Suppressor macrophage (primary cell): ENCODE data around the gene EGFL7.

Experiments used
- DNase-seq, 4 experiments: peaks; one replicate each; pipeline ENCODE4 v3.0.0-alpha.2; 2020 to 2022

EGFL7 gene

GRCh38 chr9:136673975-136674785 lies 11.5 kb downstream of the EGFL7 start:
- DNase-seq = no peak

- DNase-seq = no peak
These were observed 12.2 kb downstream of the EGFL7 start for GRCh38 chr9:136674786-136675349.

- no peak for DNase-seq
These were observed 13.0 kb downstream of the EGFL7 start for GRCh38 chr9:136675477-136676296.

- DNase-seq = no peak
These were observed 13.6 kb downstream of the EGFL7 start for GRCh38 chr9:136676297-136676794.

DNA sequence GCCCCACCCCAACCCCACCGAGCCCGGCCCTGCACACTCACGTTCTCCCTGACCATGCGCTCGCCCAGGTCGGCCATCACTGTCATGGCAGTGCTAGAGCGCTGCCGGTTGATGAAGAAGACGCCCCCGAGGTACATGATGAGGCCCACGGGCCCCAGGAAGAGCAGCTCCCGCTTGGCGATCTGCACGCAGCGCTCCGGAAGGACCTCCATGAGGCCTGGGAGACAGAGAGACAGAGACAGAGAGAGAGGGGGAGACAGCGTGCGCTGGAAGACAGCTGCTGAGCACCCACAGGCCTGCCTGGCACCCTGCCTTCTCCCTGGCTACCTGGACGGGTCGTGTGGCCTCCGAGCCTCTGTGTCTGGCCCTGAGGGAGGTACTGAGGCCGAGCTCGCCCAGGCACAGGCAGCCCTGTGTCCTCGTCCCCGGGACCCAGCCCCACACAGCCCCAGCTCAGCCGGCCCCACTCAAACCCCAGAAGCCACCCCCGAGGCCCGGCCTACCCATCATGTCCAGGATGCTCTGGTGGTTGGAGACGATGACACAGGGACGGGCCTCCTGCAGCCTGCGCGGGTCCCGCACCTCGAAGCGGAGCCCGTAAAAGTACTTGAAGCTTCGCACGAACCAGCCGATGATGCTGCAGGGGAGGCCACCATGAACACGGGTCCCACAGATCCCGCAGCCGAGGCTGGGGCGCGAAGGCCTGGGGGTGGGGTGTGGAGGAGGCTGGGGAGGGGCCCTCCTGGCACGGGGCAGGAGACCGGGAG lies 14.4 kb downstream of the EGFL7 start:
- DNase-seq = no peak

DNA sequence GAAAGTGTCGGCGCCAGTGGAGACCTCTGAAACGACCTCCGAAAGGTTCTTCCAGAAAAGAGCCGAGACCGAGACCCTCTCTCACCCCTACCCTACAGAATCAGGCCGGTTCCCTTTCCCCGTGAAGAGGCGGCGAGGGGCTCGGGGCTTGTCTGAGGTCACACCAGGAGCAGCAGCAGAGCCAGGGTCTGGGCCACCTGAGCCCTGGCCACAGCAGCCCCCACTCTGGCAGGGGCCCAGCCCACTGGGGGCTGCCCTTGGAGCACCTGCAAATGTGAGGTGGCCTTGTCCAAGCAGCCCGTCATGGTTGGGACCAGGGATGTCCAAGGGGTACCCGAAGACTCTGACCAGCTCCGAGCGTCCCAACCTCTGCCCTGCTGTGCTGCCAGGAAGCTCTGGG lies 15.3 kb downstream of the EGFL7 start:
- DNase-seq = no peak

DNA sequence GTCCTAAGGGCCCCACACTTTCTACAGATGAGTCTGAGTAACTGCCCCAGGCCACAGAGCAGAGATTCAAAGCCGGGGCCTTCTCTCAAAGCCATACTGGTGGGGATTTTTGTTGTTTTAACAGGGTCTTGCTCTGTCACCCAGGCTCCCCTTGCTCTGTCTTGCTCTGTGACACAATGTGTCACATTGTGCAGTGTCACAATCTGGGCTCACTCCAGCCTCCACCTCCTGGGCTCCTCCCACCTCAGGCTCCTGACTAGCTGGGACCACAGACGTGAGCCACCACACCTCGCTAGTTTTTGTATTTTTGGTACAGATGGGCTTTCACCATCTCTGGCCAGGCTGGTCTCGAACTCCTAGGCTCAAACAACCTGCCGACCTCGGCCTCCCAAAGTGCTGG lies 15.9 kb downstream of the EGFL7 start:
- peak; percentile 35 to 66 (median 52) for DNase-seq

DNA sequence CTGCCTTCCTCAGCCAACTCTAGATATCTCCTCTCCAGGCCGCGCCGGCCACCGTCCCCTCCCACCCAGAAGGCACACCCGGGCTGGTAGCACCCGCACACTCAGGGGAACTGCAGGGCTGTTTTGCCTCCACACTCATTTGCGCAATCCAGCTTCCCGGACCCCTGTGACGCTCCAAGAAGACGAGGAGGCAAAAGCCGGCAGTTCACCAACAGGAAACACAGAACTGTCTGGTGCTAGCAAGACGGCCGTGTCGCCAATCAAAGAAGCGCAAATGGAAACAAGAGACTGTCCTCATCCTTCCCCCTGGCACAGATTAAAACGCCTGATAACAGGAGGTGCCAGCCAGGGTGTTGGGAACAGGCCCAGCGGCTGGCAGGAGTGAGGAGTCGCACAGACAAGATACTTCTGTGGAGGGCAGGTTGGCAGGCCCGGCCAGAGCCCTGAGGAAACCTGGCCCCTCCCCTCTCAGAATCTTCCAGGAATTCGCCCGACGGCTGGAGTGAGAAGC lies 16.8 kb downstream of the EGFL7 start:
- DNase-seq = peak; percentile 83 to 93 (median 86)

GRCh38 chr9:136681029-136681428 lies 18.3 kb downstream of the EGFL7 start:
- no peak for DNase-seq

- no peak for DNase-seq
These were observed 19.4 kb downstream of the EGFL7 start for GRCh38 chr9:136681945-136682699.

DNA sequence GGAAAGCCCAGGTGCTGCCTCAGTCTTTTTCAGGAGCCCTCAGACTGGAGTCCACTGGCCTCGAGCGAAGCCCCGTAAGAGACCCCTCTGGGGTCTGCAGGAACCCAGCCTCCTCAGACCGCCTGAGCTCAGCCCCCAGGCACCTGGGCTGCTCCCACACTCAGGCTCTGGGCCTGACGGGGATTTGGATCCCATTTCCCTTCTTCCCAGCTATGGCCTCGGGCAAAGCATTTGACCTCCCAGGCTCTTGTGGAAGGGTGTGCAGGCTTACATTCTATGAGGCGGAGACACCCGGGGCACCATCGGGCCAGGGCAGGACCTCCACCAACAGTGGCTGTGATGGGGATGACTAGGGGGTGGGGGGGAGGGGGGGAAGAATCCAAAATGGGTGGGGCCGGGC lies 20.0 kb downstream of the EGFL7 start:
- DNase-seq = no peak

GRCh38 chr9:136683173-136683745 lies 20.5 kb downstream of the EGFL7 start:
- DNase-seq = no peak

DNA sequence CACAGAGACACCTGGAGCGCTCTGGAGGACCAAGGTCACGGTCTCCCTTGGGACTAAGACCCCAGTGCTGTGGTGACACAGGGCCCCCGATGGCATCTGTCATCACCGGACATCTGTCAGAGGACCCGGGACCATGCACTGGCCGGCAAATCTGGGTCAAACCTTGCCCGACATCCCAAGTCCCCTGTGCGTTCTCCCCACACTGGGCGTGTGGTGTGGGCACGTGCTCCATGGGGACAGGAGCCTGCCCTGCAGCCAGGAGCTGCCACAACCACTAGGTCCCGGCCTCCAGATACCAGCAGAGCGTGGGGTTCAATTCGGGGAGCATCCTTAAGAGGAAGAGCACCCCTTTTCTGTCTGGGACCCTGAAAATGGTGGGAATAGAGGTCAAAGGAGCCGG lies 21.0 kb downstream of the EGFL7 start:
- no peak for DNase-seq

- DNase-seq = no peak
These were observed 21.6 kb downstream of the EGFL7 start for GRCh38 chr9:136684339-136684738.

DNA sequence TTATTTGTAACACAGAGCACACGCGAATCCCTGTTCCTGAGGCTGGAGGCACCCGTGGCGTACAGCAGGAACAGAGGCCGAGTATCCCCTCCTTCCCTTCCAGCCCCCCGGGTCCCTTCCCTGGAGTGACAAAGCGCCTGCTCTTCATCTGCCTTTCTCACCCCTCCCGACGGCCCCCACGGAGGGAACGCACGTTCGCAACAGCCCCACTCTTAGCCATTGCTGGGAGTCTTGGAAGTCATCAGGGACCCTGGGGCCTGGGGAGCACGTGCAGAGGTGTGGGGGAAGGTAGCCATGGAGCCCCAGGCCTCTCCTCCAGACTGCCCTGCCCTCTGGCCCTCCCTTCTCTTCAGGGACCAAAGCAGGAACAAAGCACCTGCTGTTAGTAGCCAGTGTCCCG lies 22.1 kb downstream of the EGFL7 start:
- no peak for DNase-seq

GRCh38 chr9:136685216-136685615 lies 22.5 kb downstream of the EGFL7 start:
- no peak for DNase-seq

GRCh38 chr9:136685790-136686533 lies 23.2 kb downstream of the EGFL7 start:
- peak in 3 of 4 experiments; percentile 38 to 54 (median 44) for DNase-seq

DNA sequence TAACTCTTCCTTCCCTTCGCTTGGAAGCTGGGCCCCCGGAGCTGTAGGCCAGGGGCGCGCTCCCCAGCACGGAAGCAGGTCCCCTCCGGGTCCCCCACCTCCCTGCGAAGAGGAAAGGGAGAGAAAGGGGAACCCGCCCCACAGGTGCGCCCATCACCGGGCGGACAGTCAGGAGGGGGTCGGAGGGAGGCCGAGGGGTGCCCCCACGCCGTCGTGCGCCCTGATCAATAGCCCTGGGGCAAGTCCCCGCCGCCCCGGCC lies 23.7 kb downstream of the EGFL7 start:
- no peak for DNase-seq

- DNase-seq = peak; percentile 73 to 91 (median 84)
These were observed 24.3 kb downstream of the EGFL7 start, which contains the start of gene AGPAT2 for GRCh38 chr9:136686794-136687711. Gene AGPAT2, minus strand, starts transcription at chr9:136687457. Its CDS starts 100 bp downstream, at chr9:136687357.
